Neural progenitor cell (in vitro differentiated cells): ENCODE measurements around the gene ZNF79. TPM values are rescaled to one million over a fixed set of nuclear protein-coding genes. Genes with fewer than 3 reads are reported as not detected.

Experiments used
- DNase-seq: peaks from one replicate; pipeline ENCODE4 v3.0.0-alpha.2; 2016; ENCODE audit warnings: low spot score
- H2AFZ ChIP-seq: fragments of 200-600 bp; sonication (generic); replicated peaks from 2 replicates; pipeline ENCODE4 v1.6.1; 2016; ENCODE audit warnings: antibody characterized with exemption
- H3F3A ChIP-seq: fragments of 200-600 bp; sonication (generic); 2 replicates; pipeline ENCODE4 v1.6.1; 2016; ENCODE audit warnings: antibody characterized with exemption, low read depth
- H3K27ac ChIP-seq: fragments of 200-600 bp; sonication (generic); 2 replicates; pipeline ENCODE4 v1.5.1; 2016; ENCODE audit warnings: mild to moderate bottlenecking
- H3K27me3 ChIP-seq: fragments of 200-600 bp; sonication (generic); 2 replicates; pipeline ENCODE4 v1.6.1; 2016; ENCODE audit warnings: mild to moderate bottlenecking, moderate library complexity
- H3K36me3 ChIP-seq: fragments of 200-600 bp; sonication (generic); 2 replicates; pipeline ENCODE4 v1.5.1; 2016
- H3K4me1 ChIP-seq: fragments of 200-600 bp; sonication (generic); 2 replicates; pipeline ENCODE4 v1.6.1; 2016; ENCODE audit warnings: mixed run types
- H3K4me2 ChIP-seq: fragments of 200-600 bp; sonication (generic); 2 replicates; pipeline ENCODE4 v1.6.1; 2016
- H3K4me3 ChIP-seq: fragments of 200-600 bp; sonication (generic); 2 replicates; pipeline ENCODE4 v1.5.1; 2016
- H3K79me2 ChIP-seq: fragments of 200-600 bp; sonication (generic); 2 replicates; pipeline ENCODE4 v1.6.1; 2016; ENCODE audit warnings: low read depth
- H3K9ac ChIP-seq: fragments of 200-600 bp; sonication (generic); 2 replicates; pipeline ENCODE4 v1.6.1; 2016
- H3K9me3 ChIP-seq: fragments of 200-600 bp; sonication (generic); 2 replicates; pipeline ENCODE4 v1.5.1; 2016; ENCODE audit warnings: low read depth
- H4K20me1 ChIP-seq: fragments of 200-600 bp; sonication (generic); 2 replicates; pipeline ENCODE4 v1.6.1; 2016; ENCODE audit warnings: low read depth
- H3K27ac Mint-ChIP-seq: 3 replicates; pipeline ENCODE4 v1.8.0; 2021; ENCODE audit warnings: mixed read lengths
- H3K27me3 Mint-ChIP-seq: 2 replicates; pipeline ENCODE4 v1.8.0; 2022; ENCODE audit warnings: low read depth, mild to moderate bottlenecking, inconsistent platforms, moderate library complexity, mixed read lengths; ENCODE audit not compliant: insufficient read depth
- H3K36me3 Mint-ChIP-seq: 3 replicates; pipeline ENCODE4 v1.8.0; 2021; ENCODE audit warnings: mixed read lengths
- H3K4me1 Mint-ChIP-seq: 3 replicates; pipeline ENCODE4 v1.8.0; 2021; ENCODE audit warnings: mixed read lengths
- H3K4me3 Mint-ChIP-seq: 3 replicates; pipeline ENCODE4 v1.8.0; 2021; ENCODE audit warnings: mild to moderate bottlenecking, moderate library complexity, mixed read lengths
- H3K9me3 Mint-ChIP-seq: 3 replicates; pipeline ENCODE4 v1.8.0; 2020; ENCODE audit warnings: mixed read lengths
- CTCF ChIP-seq: fragments of 200-600 bp; sonication (generic); IDR thresholded peaks from 2 replicates; pipeline ENCODE4 v1.5.1; 2017; ENCODE audit warnings: antibody characterized with exemption, mild to moderate bottlenecking
- EZH2 ChIP-seq: fragments of 200-600 bp; sonication (generic); IDR thresholded peaks from 2 replicates; pipeline ENCODE4 v1.6.1; 2017; ENCODE audit warnings: antibody characterized with exemption, mild to moderate bottlenecking, moderate library complexity
- EZH2phosphoT487 ChIP-seq: fragments of 200-600 bp; sonication (generic); IDR thresholded peaks from 2 replicates; pipeline ENCODE4 v1.6.1; 2017; ENCODE audit warnings: antibody characterized with exemption
- total RNA-seq: library from RNA; depleted of rRNA; stranded (reverse); fragments of >200 nt; gene quantifications from 2 replicates; pipeline ENCODE4 v1.2.3, GENCODE V29; 2015; ENCODE audit warnings: low replicate concordance

ZNF79 gene
- total RNA-seq, 1 donor from 2014 or later, result 6.7 TPM

- no peaks in the 10 kb centered on the region for H3K36me3 Mint-ChIP-seq
- H3K9me3 Mint-ChIP-seq, result no peaks in the 10 kb centered on the region
- no peak overlapping the region for H3K9ac ChIP-seq
- H3K9me3 ChIP-seq, result no peaks in the 10 kb centered on the region
- H3F3A ChIP-seq, result peaks cover 1% of the 10 kb centered on the region
- TF ChIP-seq CTCF, result no peak
- TF ChIP-seq EZH2phosphoT487, result no peak
- TF ChIP-seq EZH2, result no peak
- H3K27ac ChIP-seq, result no peak overlapping the region
- H4K20me1 ChIP-seq, result no peaks in the 10 kb centered on the region
- H3K79me2 ChIP-seq, result no peaks in the 10 kb centered on the region
- H3K4me2 ChIP-seq, result no peak overlapping the region
- H3K27ac Mint-ChIP-seq, result peak overlapping the region; percentile 59
- peaks cover 3% of the 10 kb centered on the region for H3K4me1 ChIP-seq
- H2AFZ ChIP-seq, result no peak overlapping the region
- H3K36me3 ChIP-seq, result no peaks in the 10 kb centered on the region
- peaks cover 16% of the 10 kb centered on the region for H3K27me3 ChIP-seq
- no peak overlapping the region for H3K4me3 ChIP-seq
- peaks cover 2% of the 10 kb centered on the region for H3K27me3 Mint-ChIP-seq
- peaks cover 30% of the 10 kb centered on the region for H3K4me1 Mint-ChIP-seq
- DNase-seq, result no peak
- H3K4me3 Mint-ChIP-seq, result peak overlapping the region; percentile 22
These were observed 32.0 kb upstream of the ZNF79 start for GRCh38 chr9:127392166-127392565.

- no peak for DNase-seq
- Mint-ChIP-seq H3K4me1 (peaks cover 28% of the 10 kb centered on the region), H3K27ac (no peak overlapping the region), H3K4me3 (no peak overlapping the region), H3K36me3 (no peaks in the 10 kb centered on the region), H3K9me3 (no peaks in the 10 kb centered on the region), H3K27me3 (peaks cover 2% of the 10 kb centered on the region)
- peaks cover 7% of the 10 kb centered on the region for H4K20me1 ChIP-seq
- no peak overlapping the region for H3K9ac ChIP-seq
- no peak overlapping the region for H3K27ac ChIP-seq
- peaks cover 3% of the 10 kb centered on the region for H3K4me1 ChIP-seq
- no peak for TF ChIP-seq EZH2
- no peak for TF ChIP-seq CTCF
- TF ChIP-seq EZH2phosphoT487, result no peak
- H3K79me2 ChIP-seq, result peaks cover 6% of the 10 kb centered on the region
- peaks cover 6% of the 10 kb centered on the region for H3F3A ChIP-seq
- no peak overlapping the region for H3K4me3 ChIP-seq
- no peaks in the 10 kb centered on the region for H3K9me3 ChIP-seq
- H2AFZ ChIP-seq, result no peak overlapping the region
- H3K4me2 ChIP-seq, result no peak overlapping the region
- H3K36me3 ChIP-seq, result no peaks in the 10 kb centered on the region
- peaks cover 16% of the 10 kb centered on the region for H3K27me3 ChIP-seq
These were observed 31.2 kb upstream of the ZNF79 start for GRCh38 chr9:127392976-127393375.

GRCh38 chr9:127393645-127394044, 30.5 kb upstream of the ZNF79 start:
- Mint-ChIP-seq H3K36me3 (no peaks in the 10 kb centered on the region), H3K4me3 (no peak overlapping the region), H3K9me3 (no peaks in the 10 kb centered on the region), H3K27ac (no peak overlapping the region), H3K27me3 (peaks cover 2% of the 10 kb centered on the region), H3K4me1 (peaks cover 24% of the 10 kb centered on the region)
- Histone ChIP-seq H3K27ac (no peak overlapping the region), H3K4me1 (peaks cover 7% of the 10 kb centered on the region), H3K27me3 (peaks cover 16% of the 10 kb centered on the region), H4K20me1 (peaks cover 14% of the 10 kb centered on the region), H3K9ac (no peak overlapping the region), H2AFZ (no peak overlapping the region), H3K4me2 (no peak overlapping the region), H3K36me3 (no peaks in the 10 kb centered on the region), H3F3A (peaks cover 6% of the 10 kb centered on the region), H3K79me2 (peaks cover 13% of the 10 kb centered on the region), H3K4me3 (no peak overlapping the region), H3K9me3 (no peaks in the 10 kb centered on the region)
- TF ChIP-seq EZH2phosphoT487 (no peak), EZH2 (no peak), CTCF (no peak)
- DNase-seq, result no peak
